ENCODE results near the gene TMED6. TPM values are rescaled to one million over a fixed set of nuclear protein-coding genes. Genes with fewer than 3 reads are reported as not detected.

The TMED6 gene
- total and polyA plus RNA-seq, 2 experiments from 2014 or later: 0.29 TPM; not detected in 1

- peaks cover 23% of the 10 kb centered on the region for H3K27me3 Mint-ChIP-seq (ENCODE audit: insufficient read depth, low read depth, poor library complexity)
- Histone ChIP-seq H3K27ac (ENCODE audit: low read depth) (peak overlapping the region; percentile 59; the same call in 1 of the 2 replicates), H3F3A (replicated peaks; ENCODE audit: low read depth) (peaks cover 27% of the 10 kb centered on the region; the same call in 1 of the 2 replicates), H3K36me3 (ENCODE audit: insufficient read depth) (peaks cover 15% of the 10 kb centered on the region), H4K20me1 (replicated peaks; ENCODE audit: insufficient read depth) (peaks cover 48% of the 10 kb centered on the region), H3K4me2 (no peak overlapping the region), H3K4me3 (no peak overlapping the region), H3K79me2 (replicated peaks; ENCODE audit: insufficient read depth) (peaks cover 47% of the 10 kb centered on the region), H3K4me1 (ENCODE audit: insufficient read depth) (peaks cover 17% of the 10 kb centered on the region), H3K9me2 (ENCODE audit: insufficient read depth) (no peaks in the 10 kb centered on the region), H2AFZ (no peak overlapping the region), H3K27me3 (ENCODE audit: insufficient read depth) (no peaks in the 10 kb centered on the region)
- H3K4me1 Mint-ChIP-seq: peaks cover 14% of the 10 kb centered on the region
- ATAC-seq (no peak), DNase-seq (ENCODE audit: low spot score) (no peak)
- H3K4me3 Mint-ChIP-seq: no peak overlapping the region
- H3K27ac Mint-ChIP-seq: no peak overlapping the region
- H3K36me3 Mint-ChIP-seq (ENCODE audit: low read depth): peaks cover 92% of the 10 kb centered on the region
- H3K9me3 Mint-ChIP-seq: 0 out of 3 replicates have a peak, but pooled peaks cover 1% of the 10 kb centered on the region
- TF ChIP-seq CREB1 (CRISPR knock-in tag; IDR thresholded peaks at IDR 0.05; ENCODE audit: low read depth): no peak
- no peak for TF ChIP-seq STAT1 (IDR thresholded peaks at IDR 0.05; ENCODE audit: unreplicated experiment)
- no peak for TF ChIP-seq ZNF331 (CRISPR knock-in tag; IDR thresholded peaks at IDR 0.05; ENCODE audit: low read depth)
- TF ChIP-seq NANOG (IDR thresholded peaks at IDR 0.05; ENCODE audit: borderline replicate concordance): no peak
- TF ChIP-seq, protein P1, sequence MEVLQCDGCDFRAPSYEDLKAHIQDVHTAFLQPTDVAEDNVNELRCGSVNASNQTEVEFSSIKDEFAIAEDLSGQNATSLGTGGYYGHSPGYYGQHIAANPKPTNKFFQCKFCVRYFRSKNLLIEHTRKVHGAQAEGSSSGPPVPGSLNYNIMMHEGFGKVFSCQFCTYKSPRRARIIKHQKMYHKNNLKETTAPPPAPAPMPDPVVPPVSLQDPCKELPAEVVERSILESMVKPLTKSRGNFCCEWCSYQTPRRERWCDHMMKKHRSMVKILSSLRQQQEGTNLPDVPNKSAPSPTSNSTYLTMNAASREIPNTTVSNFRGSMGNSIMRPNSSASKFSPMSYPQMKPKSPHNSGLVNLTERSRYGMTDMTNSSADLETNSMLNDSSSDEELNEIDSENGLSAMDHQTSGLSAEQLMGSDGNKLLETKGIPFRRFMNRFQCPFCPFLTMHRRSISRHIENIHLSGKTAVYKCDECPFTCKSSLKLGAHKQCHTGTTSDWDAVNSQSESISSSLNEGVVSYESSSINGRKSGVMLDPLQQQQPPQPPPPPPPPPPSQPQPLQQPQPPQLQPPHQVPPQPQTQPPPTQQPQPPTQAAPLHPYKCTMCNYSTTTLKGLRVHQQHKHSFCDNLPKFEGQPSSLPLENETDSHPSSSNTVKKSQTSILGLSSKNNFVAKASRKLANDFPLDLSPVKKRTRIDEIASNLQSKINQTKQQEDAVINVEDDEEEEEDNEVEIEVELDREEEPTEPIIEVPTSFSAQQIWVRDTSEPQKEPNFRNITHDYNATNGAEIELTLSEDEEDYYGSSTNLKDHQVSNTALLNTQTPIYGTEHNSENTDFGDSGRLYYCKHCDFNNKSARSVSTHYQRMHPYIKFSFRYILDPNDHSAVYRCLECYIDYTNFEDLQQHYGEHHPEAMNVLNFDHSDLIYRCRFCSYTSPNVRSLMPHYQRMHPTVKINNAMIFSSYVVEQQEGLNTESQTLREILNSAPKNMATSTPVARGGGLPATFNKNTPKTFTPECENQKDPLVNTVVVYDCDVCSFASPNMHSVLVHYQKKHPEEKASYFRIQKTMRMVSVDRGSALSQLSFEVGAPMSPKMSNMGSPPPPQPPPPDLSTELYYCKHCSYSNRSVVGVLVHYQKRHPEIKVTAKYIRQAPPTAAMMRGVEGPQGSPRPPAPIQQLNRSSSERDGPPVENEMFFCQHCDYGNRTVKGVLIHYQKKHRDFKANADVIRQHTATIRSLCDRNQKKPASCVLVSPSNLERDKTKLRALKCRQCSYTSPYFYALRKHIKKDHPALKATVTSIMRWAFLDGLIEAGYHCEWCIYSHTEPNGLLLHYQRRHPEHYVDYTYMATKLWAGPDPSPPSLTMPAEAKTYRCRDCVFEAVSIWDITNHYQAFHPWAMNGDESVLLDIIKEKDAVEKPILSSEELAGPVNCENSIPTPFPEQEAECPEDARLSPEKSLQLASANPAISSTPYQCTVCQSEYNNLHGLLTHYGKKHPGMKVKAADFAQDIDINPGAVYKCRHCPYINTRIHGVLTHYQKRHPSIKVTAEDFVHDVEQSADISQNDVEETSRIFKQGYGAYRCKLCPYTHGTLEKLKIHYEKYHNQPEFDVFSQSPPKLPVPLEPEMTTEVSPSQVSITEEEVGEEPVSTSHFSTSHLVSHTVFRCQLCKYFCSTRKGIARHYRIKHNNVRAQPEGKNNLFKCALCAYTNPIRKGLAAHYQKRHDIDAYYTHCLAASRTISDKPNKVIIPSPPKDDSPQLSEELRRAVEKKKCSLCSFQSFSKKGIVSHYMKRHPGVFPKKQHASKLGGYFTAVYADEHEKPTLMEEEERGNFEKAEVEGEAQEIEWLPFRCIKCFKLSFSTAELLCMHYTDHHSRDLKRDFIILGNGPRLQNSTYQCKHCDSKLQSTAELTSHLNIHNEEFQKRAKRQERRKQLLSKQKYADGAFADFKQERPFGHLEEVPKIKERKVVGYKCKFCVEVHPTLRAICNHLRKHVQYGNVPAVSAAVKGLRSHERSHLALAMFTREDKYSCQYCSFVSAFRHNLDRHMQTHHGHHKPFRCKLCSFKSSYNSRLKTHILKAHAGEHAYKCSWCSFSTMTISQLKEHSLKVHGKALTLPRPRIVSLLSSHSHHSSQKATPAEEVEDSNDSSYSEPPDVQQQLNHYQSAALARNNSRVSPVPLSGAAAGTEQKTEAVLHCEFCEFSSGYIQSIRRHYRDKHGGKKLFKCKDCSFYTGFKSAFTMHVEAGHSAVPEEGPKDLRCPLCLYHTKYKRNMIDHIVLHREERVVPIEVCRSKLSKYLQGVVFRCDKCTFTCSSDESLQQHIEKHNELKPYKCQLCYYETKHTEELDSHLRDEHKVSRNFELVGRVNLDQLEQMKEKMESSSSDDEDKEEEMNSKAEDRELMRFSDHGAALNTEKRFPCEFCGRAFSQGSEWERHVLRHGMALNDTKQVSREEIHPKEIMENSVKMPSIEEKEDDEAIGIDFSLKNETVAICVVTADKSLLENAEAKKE (CRISPR knock-in tag; IDR thresholded peaks at IDR 0.05): no peak
- TF ChIP-seq ZNF114 (CRISPR knock-in tag; IDR thresholded peaks at IDR 0.05): no peak
- TF ChIP-seq ETS1 (IDR thresholded peaks at IDR 0.05): no peak
- TF ChIP-seq EZH2phosphoT487 (IDR thresholded peaks at IDR 0.05; ENCODE audit: unreplicated experiment): no peak
- no peak for TF ChIP-seq EZH2 (IDR thresholded peaks at IDR 0.05; ENCODE audit: low read depth, unreplicated experiment)
- no peak for TF ChIP-seq JUNB (IDR thresholded peaks at IDR 0.05; ENCODE audit: unreplicated experiment)
- no peak for TF ChIP-seq POLR2AphosphoS5 (IDR thresholded peaks at IDR 0.05; ENCODE audit: low read depth)
- TF ChIP-seq, protein P2, sequence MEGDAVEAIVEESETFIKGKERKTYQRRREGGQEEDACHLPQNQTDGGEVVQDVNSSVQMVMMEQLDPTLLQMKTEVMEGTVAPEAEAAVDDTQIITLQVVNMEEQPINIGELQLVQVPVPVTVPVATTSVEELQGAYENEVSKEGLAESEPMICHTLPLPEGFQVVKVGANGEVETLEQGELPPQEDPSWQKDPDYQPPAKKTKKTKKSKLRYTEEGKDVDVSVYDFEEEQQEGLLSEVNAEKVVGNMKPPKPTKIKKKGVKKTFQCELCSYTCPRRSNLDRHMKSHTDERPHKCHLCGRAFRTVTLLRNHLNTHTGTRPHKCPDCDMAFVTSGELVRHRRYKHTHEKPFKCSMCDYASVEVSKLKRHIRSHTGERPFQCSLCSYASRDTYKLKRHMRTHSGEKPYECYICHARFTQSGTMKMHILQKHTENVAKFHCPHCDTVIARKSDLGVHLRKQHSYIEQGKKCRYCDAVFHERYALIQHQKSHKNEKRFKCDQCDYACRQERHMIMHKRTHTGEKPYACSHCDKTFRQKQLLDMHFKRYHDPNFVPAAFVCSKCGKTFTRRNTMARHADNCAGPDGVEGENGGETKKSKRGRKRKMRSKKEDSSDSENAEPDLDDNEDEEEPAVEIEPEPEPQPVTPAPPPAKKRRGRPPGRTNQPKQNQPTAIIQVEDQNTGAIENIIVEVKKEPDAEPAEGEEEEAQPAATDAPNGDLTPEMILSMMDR (conservative IDR thresholded peaks at IDR 0.05; ENCODE audit: low read depth in 2 of 2): no peak
- no peak for TF ChIP-seq REST (IDR thresholded peaks at IDR 0.05; ENCODE audit: unreplicated experiment)
Observed at GRCh38 chr16:69324013-69324531, 27.5 kb downstream of the TMED6 start.

All from GM23338 (cell line).